ENCODE measurements around the gene ACACA.
A peak's percentile ranks its signal among the peaks of the same experiment; 100 is the strongest.
"Not testable (repeated sequence)": the region's sequence is repeated elsewhere in the genome, so short reads cannot be mapped to it uniquely, and the experiment has no call there.

Gene ACACA

DNA sequence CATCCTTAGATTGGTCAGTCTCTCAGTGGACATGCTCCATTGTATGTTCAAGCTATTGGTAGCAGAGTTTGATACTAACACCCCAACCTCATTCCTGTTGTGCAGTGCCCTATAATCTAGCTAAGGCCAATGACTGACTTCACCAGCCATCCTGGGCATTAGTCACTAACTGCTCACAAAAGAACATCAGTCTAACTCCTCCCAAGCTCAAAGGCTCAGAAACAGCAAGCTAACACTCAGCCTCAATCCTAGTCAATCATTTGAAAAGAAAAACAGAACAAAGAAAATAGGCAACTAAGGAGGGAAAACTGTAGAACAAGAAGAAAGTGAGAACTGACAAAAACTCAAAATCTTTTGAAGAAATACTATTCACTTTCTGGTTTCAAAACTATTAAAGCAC lies 229.9 kb downstream of the ACACA start:
- peak; percentile 52 for DNase-seq (ENCODE audit: low spot score)

DNA sequence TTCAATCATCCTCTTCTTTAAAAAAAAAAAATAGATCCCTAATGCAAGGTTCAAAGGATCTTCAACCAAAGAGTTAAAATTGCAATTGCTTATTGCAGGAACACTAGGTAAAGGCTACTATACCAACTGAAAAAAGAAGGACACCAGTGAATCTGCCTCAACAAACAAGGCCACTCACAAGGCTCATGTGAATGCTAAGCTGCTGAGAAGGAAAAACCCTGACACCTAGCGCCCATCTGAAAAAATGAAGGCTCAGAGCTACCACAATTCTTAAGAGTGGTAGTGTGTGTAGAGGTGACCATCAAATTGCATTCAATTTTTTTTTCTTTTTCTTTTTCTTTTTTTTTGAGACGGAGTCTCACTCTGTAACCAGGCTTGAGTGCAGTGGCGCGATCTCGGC lies 232.4 kb downstream of the ACACA start:
- DNase-seq (ENCODE audit: low spot score) = no peak

DNA sequence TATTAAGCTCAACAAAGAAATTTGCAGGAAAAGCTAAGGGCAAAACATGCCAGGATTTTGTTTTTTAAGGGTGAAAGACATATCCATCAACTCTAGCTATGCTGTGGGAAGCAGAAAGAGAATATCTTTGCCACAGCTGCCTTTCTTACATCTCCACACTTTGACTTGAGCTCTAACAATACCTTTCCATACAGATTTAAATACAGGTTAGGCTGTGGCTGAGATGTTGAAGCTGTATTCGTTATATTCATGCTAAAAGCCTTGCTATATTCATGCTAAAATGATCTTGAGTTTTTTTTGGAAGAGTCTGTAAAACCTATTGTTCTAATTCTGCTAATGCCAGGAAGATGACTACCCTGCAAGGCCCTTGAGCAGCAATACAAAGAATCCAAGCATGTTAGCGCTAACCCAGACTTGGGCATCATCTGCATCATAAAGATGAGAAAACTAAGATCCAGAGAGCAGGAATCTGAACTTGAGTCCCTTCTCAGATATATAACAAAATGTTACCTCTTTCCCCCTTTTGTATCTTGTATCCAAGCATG lies 235.7 kb downstream of the ACACA start:
- peak; percentile 53 for DNase-seq (ENCODE audit: low spot score)

DNA sequence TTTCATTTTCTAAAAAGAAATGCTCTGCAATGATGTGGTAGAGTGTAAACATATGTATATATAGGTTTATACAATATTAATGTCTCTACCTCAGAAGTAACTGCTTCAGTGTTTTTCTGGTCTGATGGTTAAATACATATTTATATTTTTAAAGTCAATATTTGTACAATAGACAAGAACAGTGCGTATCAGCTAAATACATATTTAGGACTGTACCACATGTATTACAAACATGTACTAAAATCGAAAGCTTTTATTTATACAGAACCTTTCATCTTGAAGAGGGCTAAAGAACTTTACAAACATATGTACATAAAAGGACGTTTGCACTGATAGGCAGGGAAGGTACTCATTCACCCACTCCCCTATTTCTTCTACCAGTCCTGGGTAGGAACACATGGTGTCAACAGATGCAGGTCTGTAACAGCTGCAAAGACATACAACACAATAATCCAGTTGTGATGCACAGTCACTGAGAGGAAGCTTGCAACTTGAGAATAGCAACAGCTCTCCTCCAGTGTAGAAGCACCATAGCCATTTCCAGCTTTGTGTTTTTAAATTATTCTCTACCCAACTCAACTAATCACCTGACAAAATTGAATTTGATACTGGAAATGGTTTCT lies 237.8 kb downstream of the ACACA start:
- no peak for DNase-seq (ENCODE audit: low spot score)

DNA sequence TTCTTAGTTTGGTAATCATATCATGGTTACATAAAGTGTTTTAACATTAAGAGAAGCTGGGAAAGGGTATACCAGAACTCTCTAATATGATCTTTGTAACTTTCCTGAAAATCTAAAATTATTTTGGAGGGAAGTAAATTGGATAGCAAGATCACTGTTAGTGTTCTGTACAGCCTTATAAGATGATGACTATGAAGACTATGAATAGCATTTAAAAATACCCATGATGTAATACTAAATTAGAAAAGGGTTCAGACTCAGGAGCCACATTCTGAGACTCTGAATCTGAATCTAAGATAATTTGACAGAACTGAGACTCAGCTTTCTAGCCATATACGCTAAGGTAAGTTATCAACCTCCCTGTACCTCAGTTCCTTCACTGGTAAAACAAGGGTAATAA lies 238.9 kb downstream of the ACACA start:
- no peak for DNase-seq (ENCODE audit: low spot score)

DNA sequence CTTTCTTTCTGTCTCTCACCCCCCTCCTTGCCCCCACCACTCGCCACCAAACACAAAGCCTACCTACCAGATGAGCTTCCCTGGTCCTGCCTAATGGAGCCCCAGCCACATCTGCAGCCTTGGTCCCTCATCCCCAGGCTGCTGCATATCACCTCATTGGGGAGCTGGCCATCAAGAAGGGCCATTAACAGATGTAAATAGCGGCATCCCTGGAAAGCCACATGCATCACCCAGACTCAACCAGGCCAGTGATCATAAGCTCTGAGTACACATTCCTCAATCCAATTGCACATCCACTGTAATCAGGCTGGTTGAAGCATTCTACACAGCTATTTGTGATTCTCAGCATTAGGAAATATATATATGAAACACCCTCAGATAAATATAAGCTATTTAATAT lies 242.6 kb downstream of the ACACA start:
- DNase-seq (ENCODE audit: low spot score) = no peak

DNA sequence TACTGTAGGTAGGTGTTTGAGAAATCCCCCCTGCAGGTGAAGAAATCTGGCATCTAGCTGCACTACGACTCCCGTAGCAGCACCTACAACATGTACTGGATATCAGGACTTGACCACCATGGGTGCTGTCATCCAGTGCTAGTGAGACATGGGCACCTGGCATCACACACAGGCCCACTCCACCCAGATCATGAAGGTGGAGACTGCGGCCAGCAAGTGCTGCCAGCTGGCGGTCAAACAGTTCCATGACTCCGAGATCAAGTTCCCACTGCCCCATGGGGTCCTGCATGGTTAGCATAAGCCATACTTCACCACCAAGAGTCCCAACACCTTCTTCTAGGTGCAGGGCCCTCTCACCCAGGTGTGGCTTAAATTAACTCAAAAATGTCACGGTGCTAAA lies 243.8 kb downstream of the ACACA start:
- no peak for DNase-seq (ENCODE audit: low spot score)

DNA sequence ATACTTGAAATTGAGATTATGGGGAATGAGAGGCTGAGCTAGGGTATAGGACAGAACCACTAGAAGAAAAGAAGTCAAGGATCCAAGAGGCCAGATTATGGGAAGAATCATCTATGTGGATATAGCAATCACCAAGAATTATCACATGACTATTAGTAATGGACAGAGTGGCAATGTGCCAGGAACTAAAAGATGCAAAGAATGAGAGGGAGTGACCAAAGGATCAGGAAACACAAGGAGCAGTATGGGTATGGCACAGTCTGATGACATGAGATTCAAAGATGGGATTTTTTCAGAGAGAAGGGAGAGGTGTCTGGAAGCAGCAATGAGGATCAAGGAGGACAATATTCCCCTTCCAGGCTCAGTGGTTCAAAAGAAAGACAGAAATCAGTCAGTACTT lies 245.7 kb downstream of the ACACA start:
- no peak for DNase-seq (ENCODE audit: low spot score)

DNA sequence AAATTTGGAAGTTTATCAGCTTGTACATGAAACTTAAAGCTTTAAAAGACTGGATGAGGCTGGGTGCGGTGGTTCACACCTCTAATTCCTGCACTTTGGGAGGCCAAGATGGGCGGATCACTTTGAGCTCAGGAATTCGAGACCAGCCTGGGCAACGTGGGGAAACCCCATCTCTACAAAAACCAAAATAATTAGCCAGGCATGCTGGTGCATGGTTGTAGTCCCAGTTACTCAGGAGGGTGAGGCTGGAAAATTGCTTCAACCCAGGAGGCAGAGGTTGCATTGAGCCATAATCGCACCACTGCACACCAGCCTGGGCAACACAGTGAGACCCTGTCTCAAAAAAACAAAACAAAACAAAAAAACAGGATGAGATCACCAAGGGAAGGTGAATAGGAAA lies 248.3 kb downstream of the ACACA start:
- no peak for DNase-seq (ENCODE audit: low spot score)

DNA sequence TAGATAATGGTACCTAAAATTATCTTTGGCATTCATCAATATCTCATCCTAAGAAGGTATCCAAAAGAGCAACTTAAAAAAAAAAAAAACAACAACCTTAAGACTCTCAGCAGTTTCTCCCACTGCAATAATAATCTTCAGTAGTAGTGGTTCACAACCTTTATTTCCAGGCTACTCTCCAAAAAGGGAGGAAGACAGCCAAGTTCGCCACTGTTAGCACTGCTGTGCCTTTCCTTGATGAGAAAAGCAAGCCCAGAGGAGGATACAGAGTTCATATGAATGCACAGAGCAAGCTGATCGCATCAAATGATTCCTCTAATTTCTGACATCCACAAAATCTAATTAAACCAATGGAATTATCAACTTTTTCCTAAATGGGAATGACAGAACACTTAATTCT lies 258.5 kb downstream of the ACACA start:
- DNase-seq (ENCODE audit: low spot score) = no peak

DNA sequence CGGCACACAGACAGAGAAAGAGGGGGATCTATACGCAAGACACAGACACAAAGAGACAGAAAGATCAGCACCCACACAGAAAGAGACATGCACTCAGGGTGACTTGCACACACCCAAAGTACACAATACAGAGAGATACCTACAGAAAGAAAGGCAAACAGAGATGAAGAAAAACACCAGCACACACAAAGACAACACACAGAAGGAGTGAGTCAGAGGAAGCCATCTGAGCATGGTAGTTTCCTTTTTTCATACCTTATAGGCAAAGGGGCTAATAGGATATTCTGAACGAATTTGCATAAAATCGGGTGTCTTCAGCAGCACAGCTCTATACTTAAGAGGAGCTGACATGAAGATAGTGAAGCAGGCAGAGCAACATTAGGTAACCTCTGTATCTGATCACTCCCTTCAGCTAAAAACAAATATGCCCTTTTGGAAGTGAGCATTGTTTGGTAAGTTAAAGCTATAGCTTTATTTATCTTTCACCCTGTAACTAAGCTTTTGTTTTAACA lies 259.3 kb downstream of the ACACA start:
- DNase-seq (ENCODE audit: low spot score) = peak; percentile 38

DNA sequence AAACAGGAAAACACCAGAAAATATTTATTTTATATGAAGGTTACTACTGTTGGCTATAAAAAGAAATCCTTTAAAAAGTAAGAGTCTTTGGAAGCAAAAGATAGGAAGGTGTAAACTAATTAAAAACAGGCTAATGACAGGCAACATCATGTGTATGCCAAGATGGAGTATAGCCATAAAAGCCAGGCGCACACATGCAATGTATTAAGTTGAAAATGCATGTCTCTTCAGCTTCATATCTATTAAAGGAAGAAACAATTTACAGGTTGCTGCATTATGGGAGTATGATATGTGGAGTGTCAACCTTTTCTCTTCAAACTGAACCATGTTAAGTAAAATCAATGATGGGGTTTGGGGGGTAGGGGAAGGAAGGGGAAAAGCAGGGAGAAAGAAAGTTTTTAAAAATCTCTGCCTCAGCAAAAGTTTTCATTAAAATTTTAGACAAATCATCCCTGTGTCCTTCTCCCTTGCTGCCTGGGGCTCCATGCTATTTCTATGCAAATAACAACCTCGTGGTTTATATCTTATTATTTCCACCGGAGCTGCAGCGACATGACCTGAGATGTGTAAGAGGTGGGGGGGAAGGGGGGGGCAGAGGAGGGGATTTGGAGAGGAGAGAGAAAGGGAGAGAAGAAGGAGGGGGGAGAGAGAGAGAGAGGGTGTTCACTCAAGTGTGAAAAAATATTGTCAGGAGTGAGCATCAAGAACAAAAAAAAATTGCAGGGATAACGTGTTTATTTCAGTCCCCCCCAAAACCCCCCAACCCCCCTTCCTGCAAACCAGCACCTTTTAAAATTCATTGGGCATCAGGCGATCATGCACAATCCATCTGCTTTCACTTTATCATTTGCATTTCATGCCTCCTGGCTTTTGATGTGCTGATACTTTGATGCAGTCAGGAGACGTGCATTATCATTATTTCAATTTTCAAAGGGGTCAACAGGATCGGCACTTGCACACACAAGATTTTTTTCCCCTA lies 260.3 kb downstream of the ACACA start:
- no peak for DNase-seq (ENCODE audit: low spot score)

DNA sequence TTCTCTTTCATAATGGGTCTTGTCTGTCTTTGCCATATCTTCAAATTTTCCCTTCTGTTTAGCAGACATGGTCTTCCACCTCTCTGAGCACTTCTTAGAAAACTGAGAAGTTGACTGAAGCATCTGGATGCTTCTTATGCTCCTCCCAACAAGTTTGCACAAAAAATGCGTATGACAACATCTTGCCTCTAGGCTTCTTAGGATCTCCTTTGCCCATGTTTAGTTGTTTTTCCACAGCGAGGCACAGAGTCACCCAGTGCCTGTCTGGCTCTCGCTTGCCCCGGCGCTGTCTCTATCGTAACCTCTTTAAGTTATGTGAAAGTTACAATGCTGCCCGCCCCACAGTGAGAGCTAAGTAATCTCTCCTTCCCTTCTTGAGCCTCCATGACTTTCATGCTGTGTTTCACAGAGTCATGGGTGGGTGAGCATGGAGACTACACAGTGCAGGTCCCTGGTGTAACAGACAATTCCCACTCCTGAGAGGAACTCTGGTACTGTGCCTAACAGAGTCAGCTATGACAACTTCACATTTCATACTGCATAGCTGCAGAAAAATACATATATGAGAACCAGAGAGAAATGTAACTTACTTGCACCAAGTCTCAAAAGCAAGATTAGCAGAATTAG lies 262.4 kb downstream of the ACACA start:
- DNase-seq (ENCODE audit: low spot score) = no peak

DNA sequence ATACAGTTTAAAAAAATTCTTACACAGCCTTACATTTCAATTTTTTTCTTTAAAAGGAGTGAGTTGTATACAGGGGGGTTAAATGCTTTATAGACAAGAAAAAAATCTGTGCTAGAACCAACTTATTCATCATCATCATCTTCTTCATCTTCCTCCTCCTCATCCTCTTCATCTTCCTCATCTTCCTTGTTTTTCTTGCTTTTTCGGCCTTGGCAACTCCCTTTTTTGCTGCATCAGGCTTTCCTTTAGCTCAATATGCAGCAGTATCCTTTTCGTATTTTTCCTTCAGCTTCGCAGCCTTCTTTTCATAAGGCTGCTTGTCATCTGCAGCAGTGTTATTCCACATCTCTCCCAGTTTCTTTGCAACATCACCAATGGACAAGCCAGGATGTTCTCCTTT lies 263.1 kb downstream of the ACACA start:
- DNase-seq (ENCODE audit: low spot score) = not testable (repeated sequence)

DNA sequence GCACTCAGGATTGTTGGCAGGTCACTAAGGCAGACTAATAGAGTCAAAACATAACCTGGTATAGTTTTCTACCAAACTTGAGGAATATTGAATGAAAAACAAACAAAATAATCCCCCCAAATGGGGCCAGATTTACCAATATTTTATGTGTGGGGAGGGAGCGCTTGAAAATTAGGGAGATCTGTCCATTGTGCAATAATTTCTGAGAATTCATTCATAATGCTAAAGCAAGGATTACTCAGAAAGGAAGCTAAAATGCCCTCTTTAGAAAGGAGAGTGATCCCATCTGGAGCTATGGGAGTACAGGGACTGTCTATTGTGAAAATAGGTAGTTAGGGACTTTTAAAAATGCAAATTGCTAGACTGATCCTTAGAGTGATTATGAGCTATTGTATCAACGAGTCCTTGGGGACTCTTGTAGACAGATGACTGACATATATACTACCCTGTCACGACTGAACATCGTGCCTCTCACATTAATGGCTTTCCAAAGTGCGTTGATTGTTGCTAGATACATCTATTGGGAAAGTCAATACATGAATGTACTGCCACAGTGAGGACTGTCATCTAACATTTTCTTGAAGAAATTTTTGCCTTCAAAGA lies 264.2 kb downstream of the ACACA start:
- no peak for DNase-seq (ENCODE audit: low spot score)

DNA sequence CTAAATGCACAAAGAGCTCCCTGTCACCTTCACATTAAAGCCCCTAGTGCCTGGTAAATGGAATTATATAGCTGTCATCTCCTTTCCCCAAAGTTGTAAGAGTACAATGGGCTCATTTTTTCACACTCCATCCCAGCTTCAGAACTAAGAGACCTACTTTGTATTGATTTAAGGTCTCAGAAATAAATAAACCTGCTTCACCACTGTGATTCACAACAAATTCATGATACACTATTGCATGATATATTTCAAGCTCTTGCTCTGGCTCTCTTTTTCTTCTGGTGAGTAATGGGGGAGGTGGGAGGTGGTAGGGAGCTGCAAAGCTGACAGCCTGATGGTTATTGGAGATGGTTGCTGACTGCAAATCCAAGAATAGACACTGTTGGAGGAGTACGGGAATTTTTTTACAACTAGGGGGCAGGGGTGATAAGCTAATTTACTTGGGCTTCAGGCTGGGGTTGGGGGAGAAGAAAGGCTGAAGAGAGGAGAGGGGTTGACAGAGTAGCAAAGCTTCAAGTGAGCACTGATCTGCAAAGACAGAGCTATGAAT lies 268.0 kb downstream of the ACACA start:
- no peak for DNase-seq (ENCODE audit: low spot score)

DNA sequence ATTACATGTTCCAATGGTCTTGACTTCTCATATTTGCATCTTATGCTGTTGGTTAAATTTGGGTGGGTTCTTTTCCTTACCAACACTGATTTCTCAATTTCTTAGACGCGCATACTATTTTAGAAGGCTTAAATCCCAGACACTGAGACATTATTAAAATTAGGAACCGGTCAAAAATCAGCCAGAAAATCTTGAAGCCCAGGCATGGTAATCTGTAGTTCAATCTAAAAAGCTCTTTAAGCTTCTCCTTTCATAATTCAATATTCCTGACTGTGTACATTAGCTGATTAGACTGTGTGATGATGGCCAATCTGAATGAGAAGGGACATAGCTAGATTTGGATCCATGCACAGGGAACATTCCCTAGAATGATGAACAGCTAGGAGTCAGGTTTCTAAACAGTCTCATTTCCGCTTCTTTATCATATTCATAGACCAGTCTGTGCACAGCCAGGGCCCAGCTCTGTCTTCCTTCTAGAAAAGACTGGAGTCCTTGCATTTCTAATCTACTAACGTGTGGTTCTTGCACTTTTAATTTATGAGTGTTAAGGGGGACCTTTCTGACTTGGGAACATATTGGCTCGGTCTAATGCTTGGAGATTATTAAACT lies 268.6 kb downstream of the ACACA start:
- no peak for DNase-seq (ENCODE audit: low spot score)

DNA sequence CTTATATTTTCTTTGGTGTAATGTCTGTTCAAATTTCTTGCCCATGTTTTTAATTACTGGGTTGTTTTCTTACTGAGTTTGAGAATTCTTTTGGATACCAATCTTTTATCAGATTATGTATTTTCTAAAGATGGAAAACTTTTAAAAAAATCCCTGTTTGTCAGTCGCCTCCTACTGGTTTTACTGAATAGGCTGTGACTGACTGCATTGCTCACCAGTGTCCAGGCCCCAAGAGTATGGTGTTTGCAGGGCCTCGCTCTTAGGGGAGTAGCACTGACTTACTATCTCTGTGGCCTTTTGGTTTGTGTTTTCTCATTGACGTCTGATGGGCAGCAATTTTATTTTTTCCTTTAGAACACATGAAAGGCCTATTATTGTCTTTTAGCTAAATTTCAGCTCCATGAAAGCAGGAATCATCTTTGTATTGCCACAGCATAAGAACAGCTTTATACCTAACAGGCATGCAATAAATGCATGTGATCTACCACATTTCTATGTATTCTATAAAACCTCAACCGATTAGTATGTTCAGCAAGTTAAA lies 269.5 kb downstream of the ACACA start:
- no peak for DNase-seq (ENCODE audit: low spot score)

DNA sequence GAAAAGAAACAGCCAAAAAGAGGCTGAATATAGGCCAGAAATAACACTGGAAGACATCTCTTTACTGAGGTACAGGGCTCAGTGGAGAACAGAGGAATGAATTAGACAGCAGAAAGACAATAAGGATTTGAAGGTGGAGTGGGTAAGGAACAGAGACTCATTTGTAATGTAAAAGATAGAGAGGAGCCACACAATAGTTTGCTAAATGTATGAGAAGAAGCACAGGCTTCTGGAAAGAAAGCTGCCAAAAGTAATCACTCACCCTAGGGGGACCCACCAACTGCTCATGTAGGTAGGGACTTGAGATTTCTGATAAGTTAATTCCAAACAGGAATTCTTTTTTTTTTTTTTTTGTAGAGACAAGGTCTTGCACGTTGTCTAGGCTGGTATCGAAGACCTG lies 271.1 kb downstream of the ACACA start:
- DNase-seq (ENCODE audit: low spot score) = no peak

DNA sequence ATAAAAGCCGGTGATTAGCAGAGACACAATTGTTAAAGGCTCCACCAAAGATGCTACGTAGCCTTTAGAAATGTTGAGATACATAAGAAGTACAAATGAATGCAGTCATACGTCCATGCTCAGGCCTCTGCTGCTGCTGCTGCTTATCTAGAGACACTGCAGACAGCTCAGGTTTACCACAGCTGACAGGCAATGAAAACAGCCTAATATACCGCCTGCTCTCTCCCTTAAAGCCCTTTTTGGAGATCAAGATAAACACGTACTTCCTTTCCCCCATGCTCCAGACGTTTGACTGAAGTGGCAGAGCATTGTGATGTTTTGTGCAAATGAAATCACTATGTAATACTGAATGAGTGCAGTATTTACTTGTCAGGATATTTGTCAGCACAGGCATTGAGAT lies 272.6 kb downstream of the ACACA start:
- no peak for DNase-seq (ENCODE audit: low spot score)

DNA sequence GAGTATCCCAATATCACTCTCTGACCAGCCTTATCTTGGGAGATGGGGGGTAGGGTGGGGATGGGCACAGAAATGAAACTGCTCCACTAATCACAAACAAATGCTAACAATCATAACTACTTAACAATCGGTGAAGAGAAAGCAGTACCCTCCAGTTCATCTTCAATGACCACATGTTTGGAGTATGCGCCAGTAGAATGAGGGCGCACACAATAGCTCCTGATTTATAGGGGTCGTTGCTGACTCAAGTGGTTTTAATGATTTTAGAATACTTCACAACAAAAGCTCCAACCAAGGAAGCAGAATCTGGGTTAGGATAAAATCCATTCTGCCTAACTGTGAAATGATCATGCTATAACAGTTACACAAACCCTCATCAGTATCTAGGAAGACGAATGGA lies 273.5 kb downstream of the ACACA start:
- DNase-seq (ENCODE audit: low spot score) = no peak
